K562 (cell line): ENCODE data around the gene TMOD3. TPM values are rescaled to one million over a fixed set of nuclear protein-coding genes. Genes with fewer than 3 reads are reported as not detected.

Experiments used
- ATF7 ChIP-seq: fragments of 450-650 bp; IDR thresholded peaks from 2 replicates; pipeline ENCODE4 v1.7.1; 2014; ENCODE audit warnings: mild to moderate bottlenecking, moderate library complexity
- DDX20 ChIP-seq: fragments of 450-650 bp; IDR thresholded peaks from 2 replicates; pipeline ENCODE4 v1.6.1; 2016; ENCODE audit warnings: missing genetic modification characterization, low read depth, mild to moderate bottlenecking, missing compliant biosample characterization, moderate library complexity
- FUS ChIP-seq: fragments of 200-400 bp; formaldehyde crosslinking; optimal IDR thresholded peaks from 2 replicates; pipeline ENCODE3; 2017; ENCODE audit warnings: low read depth, low read length
- HDAC3 ChIP-seq: fragments of 450-650 bp; IDR thresholded peaks from 2 replicates; pipeline ENCODE4 v1.6.1; 2018; ENCODE audit warnings: borderline replicate concordance, mild to moderate bottlenecking, moderate library complexity; ENCODE audit not compliant: partially characterized antibody
- KAT8 ChIP-seq: fragments of 450-650 bp; IDR thresholded peaks from 2 replicates; pipeline ENCODE4 v1.6.1; 2016; ENCODE audit warnings: low read depth, mild to moderate bottlenecking
- KDM2B ChIP-seq: fragments of 250-450 bp; sonication (Bioruptor Pico); IDR thresholded peaks from 2 replicates; pipeline ENCODE4 v1.8.0; 2021; ENCODE audit warnings: mild to moderate bottlenecking, moderate library complexity
- MLLT1 ChIP-seq, 2 experiments: fragments of 450-650 bp; IDR thresholded peaks; 2 replicates each; pipeline ENCODE4 v1.6.1; 2016
- NCOA1 ChIP-seq: fragments of 450-650 bp; IDR thresholded peaks from 2 replicates; pipeline ENCODE4 v1.6.1; 2016; ENCODE audit warnings: low read depth
- PKNOX1 ChIP-seq: fragments of 450-650 bp; IDR thresholded peaks from 2 replicates; pipeline ENCODE4 v1.6.1; 2016
- SMARCB1 ChIP-seq: IDR thresholded peaks from 2 replicates; pipeline ENCODE4 v1.6.1; 2011; ENCODE audit warnings: improper control_type of control experiment, low read depth; ENCODE audit not compliant: insufficient read length
- SNRNP70 ChIP-seq: fragments of 200-400 bp; formaldehyde crosslinking; optimal IDR thresholded peaks from 2 replicates; pipeline ENCODE3; 2017; ENCODE audit warnings: low read depth, low read length
- USF2 ChIP-seq: sonication (generic); formaldehyde crosslinking; IDR thresholded peaks from 2 replicates; pipeline ENCODE4 v1.5.0; 2020; ENCODE audit warnings: missing genetic modification reagents
- ZNF197 ChIP-seq: fragments of 200-800 bp; sonication (Bioruptor generic); IDR thresholded peaks from 2 replicates; pipeline ENCODE4 v1.6.1; 2016; ENCODE audit warnings: low read depth, missing genetic modification characterization, missing compliant biosample characterization
- ZNF707 ChIP-seq: fragments of 250-450 bp; sonication (Bioruptor Pico); conservative IDR thresholded peaks from 2 replicates; pipeline ENCODE4 v1.8.0; 2022; ENCODE audit warnings: inconsistent platforms, mild to moderate bottlenecking, moderate library complexity
- ZNF830 ChIP-seq: fragments of 250-450 bp; sonication (Bioruptor Pico); IDR thresholded peaks from 2 replicates; pipeline ENCODE4 v1.5.0; 2021; ENCODE audit warnings: mild to moderate bottlenecking
- polyA plus RNA-seq, 8 experiments: library from polyadenylated mRNA; depleted of rRNA in 4 of 8; stranded (reverse) in 5 of 8; unstranded in 3 of 8; fragments of >200 nt; fragmentation: Nextera tagmentation in 2 of 8; fragmentation: Illumina TruSeq in 1 of 8; extraction: Ambion mirVana in 2 of 8; extraction: Trizol in 1 of 8; gene quantifications; 2 replicates each; pipeline versions ENCODE4 v1.2.1 to v1.2.3, GENCODE V29; 2011 to 2014; ENCODE audit warnings: inconsistent platforms in 1 of 8, missing spikeins in 1 of 8
- total RNA-seq, 7 experiments: library from RNA; depleted of rRNA in 6 of 7; stranded (reverse); fragments of >200 nt in 6 of 7; fragmentation: Illumina TruSeq in 2 of 7; extraction: Trizol in 2 of 7; gene quantifications; 2 replicates each; pipeline versions ENCODE4 v1.2.1 to v1.2.3, GENCODE V29; 2011 to 2021; ENCODE audit warnings: low replicate concordance in 1 of 7
- TF ChIP-seq, protein P1 (sequence below), 3 experiments: IDR thresholded peaks in 2 of 3; conservative IDR thresholded peaks in 1 of 3; 2 replicates each; pipeline ENCODE4 v1.5.1; 2011 to 2012; ENCODE audit warnings: low read length in 3 of 3, mild to moderate bottlenecking in 3 of 3, control low read depth in 2 of 3, improper control_type of control experiment in 1 of 3, inconsistent platforms in 1 of 3, low read depth in 1 of 3, mixed read lengths in 1 of 3, moderate library complexity in 1 of 3; ENCODE audit not compliant: insufficient read depth in 2 of 3
- TF ChIP-seq, protein P2 (sequence below), 2 experiments: IDR thresholded peaks in 1 of 2; conservative IDR thresholded peaks in 1 of 2; 2 replicates each; pipeline ENCODE4 v1.6.1; 2016; ENCODE audit warnings: low read depth in 2 of 2, mild to moderate bottlenecking in 1 of 2, missing compliant biosample characterization in 1 of 2, missing genetic modification characterization in 1 of 2, moderate library complexity in 1 of 2
- TF ChIP-seq, protein P3 (sequence below): fragments of 450-650 bp; formaldehyde crosslinking; IDR thresholded peaks from 2 replicates; pipeline ENCODE4 v1.4.0; 2022; ENCODE audit warnings: missing genetic modification characterization

TMOD3 gene
- total and polyA plus RNA-seq, 9 of the 15 experiments (the other 6 are each of a cell fraction or from before 2014, with no cell fraction given), result 6.8 to 45.0 (median 30.9) TPM

DNA sequence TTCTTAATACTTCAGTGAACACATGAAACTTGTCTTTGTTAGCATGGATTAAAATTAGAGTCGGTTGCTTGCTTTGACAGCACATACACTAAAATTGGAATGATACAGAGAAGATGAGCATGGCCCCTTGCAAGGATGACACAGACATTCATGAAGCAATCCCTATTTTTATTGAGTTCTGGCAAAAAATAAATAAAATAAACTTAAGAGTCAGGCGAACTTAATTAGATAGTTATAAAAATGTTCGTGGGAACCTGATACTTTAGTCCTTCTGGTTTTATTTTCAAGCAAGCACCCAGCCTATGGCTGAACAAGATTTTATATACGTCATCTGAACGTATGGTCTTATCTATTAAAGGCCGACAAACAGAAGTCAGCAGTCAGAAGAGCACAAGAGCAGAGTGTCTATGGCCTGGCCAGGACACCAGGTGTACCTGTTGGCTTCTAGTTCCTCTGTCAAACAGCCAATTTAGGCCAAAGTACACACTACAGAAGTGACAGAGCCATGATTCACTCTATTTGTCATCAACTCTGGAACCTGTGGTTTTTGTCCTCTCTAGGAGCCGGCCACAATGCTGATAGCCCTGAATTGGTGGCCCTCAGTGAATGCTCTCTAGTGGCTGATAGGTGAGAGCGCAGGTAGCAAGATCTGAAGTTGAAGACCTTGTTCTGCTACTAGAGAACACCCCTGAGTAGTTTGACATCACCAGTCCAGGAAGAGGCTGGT, 77.8 kb downstream of the TMOD3 start (continued):
- TF ChIP-seq, protein P1, sequence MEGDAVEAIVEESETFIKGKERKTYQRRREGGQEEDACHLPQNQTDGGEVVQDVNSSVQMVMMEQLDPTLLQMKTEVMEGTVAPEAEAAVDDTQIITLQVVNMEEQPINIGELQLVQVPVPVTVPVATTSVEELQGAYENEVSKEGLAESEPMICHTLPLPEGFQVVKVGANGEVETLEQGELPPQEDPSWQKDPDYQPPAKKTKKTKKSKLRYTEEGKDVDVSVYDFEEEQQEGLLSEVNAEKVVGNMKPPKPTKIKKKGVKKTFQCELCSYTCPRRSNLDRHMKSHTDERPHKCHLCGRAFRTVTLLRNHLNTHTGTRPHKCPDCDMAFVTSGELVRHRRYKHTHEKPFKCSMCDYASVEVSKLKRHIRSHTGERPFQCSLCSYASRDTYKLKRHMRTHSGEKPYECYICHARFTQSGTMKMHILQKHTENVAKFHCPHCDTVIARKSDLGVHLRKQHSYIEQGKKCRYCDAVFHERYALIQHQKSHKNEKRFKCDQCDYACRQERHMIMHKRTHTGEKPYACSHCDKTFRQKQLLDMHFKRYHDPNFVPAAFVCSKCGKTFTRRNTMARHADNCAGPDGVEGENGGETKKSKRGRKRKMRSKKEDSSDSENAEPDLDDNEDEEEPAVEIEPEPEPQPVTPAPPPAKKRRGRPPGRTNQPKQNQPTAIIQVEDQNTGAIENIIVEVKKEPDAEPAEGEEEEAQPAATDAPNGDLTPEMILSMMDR (IDR thresholded peaks at IDR 0.05 in 2 of 3, conservative IDR thresholded peaks at IDR 0.05 in 1 of 3; ENCODE audit: insufficient read depth in 2 of 3, low read depth in 1 of 3, low read length in 3 of 3), result peak; percentile 27 to 42 (median 32); a peak in 2 of 6 replicates
- TF ChIP-seq PKNOX1 (peak; percentile 45), DDX20 (tag) (no peak), SNRNP70 (no peak), ZNF197 (no peak), KAT8 (no peak), USF2 (CRISPR knock-in tag) (no peak), NCOA1 (no peak), ATF7 (no peak), MLLT1 (IDR thresholded peaks at IDR 0.05) (no peak), ZNF830 (CRISPR knock-in tag) (no peak), ZNF707 (CRISPR knock-in tag) (no peak), HDAC3 (no peak), KDM2B (no peak), SMARCB1 (no peak), FUS (no peak)
- TF ChIP-seq, protein P2, sequence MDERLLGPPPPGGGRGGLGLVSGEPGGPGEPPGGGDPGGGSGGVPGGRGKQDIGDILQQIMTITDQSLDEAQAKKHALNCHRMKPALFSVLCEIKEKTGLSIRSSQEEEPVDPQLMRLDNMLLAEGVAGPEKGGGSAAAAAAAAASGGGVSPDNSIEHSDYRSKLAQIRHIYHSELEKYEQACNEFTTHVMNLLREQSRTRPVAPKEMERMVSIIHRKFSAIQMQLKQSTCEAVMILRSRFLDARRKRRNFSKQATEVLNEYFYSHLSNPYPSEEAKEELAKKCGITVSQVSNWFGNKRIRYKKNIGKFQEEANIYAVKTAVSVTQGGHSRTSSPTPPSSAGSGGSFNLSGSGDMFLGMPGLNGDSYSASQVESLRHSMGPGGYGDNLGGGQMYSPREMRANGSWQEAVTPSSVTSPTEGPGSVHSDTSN (CRISPR knock-in tag; IDR thresholded peaks at IDR 0.05; ENCODE audit: low read depth), result no peak
- TF ChIP-seq, protein P2 (tag; conservative IDR thresholded peaks at IDR 0.05; ENCODE audit: low read depth), result peak; percentile 54
- TF ChIP-seq, protein P3, sequence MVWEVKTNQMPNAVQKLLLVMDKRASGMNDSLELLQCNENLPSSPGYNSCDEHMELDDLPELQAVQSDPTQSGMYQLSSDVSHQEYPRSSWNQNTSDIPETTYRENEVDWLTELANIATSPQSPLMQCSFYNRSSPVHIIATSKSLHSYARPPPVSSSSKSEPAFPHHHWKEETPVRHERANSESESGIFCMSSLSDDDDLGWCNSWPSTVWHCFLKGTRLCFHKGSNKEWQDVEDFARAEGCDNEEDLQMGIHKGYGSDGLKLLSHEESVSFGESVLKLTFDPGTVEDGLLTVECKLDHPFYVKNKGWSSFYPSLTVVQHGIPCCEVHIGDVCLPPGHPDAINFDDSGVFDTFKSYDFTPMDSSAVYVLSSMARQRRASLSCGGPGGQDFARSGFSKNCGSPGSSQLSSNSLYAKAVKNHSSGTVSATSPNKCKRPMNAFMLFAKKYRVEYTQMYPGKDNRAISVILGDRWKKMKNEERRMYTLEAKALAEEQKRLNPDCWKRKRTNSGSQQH (CRISPR knock-in tag), result no peak
